ENCODE results near the gene MTMR2. TPM values are rescaled to one million over a fixed set of nuclear protein-coding genes. Genes with fewer than 3 reads are reported as not detected.

Gene MTMR2
- total and polyA plus RNA-seq, 2 of the 13 experiments (the other 11 are each of a cell fraction or from before 2014, with no cell fraction given), result 12.7 to 22.3 TPM

DNA sequence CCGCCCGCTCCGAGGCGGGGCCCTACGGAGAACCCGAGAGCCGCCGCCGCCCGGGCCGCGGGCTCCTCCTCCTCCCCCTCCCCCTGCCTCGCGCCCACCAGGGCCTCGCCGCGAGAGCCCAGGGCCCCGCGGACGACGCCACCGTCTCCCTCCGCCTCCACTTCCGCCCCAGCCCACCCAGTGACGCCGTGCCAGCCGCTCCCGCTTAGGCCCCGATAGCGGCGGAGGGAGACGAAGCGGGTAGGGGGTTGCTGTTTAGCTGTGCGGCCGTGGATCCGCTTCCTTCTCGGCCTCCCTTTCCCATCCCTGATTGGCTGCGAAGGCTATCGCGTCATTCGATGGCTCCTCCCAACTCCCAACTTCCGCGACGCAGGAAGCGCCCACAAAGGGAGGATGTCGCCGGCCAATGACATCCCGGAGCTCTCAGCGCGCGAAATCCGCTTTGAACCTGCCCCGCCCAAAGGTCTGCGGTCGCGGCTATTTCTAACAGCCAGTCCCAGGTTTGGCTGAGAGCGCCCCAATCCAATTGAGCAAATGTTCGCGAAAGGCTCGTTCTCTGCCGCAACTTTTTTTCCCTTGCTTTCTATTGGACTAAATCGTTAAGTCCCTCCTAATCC is 134.3 kb downstream of the MTMR2 start, which contains the start of gene FAM76B (continued):
- TF ChIP-seq FIP1L1 (IDR thresholded peaks at IDR 0.05; ENCODE audit: borderline replicate concordance, insufficient read depth, low read depth, low read length) (peak; percentile 92; the same call in 1 of the 2 replicates), ZBTB21 (CRISPR knock-in tag; IDR thresholded peaks at IDR 0.05) (peak; percentile 97), HMG20B (CRISPR knock-in tag; conservative IDR thresholded peaks at IDR 0.05) (peak; percentile 67), NAIF1 (CRISPR knock-in tag; IDR thresholded peaks at IDR 0.05; ENCODE audit: borderline replicate concordance) (no peak; the same call in 1 of the 2 replicates), HCFC1 (IDR thresholded peaks at IDR 0.05; ENCODE audit: low read depth, low read length) (0 out of 2 replicates have a peak, but pooled peaks have one; percentile 50), PLRG1 (conservative IDR thresholded peaks at IDR 0.05) (no peak), DMAP1 (CRISPR knock-in tag; IDR thresholded peaks at IDR 0.05) (peak; percentile 93), MEIS2 (CRISPR knock-in tag; IDR thresholded peaks at IDR 0.05) (peak; percentile 23; the same call in 1 of the 2 replicates), ZNF816 (CRISPR knock-in tag; IDR thresholded peaks at IDR 0.05; ENCODE audit: borderline replicate concordance) (peak; percentile 81; the same call in 1 of the 2 replicates), ZNF251 (CRISPR knock-in tag; IDR thresholded peaks at IDR 0.05) (no peak), MTF2 (CRISPR knock-in tag; IDR thresholded peaks at IDR 0.05; ENCODE audit: borderline replicate concordance) (no peak), MEIS1 (CRISPR knock-in tag; IDR thresholded peaks at IDR 0.05; ENCODE audit: borderline replicate concordance) (0 out of 2 replicates have a peak, but pooled peaks have one; percentile 38), NCOA5 (CRISPR knock-in tag; IDR thresholded peaks at IDR 0.05) (no peak), RAD21 (CRISPR knock-in tag; IDR thresholded peaks at IDR 0.05) (peak; percentile 27; the same call in 1 of the 2 replicates), SMC3 (IDR thresholded peaks at IDR 0.05; ENCODE audit: low read length) (no peak)
- TF ChIP-seq, protein P1, sequence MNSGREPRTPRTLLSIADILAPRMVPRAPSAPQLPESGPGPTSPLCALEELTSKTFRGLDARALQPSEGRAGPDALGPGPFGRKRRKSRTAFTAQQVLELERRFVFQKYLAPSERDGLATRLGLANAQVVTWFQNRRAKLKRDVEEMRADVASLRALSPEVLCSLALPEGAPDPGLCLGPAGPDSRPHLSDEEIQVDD (CRISPR knock-in tag; IDR thresholded peaks at IDR 0.05; ENCODE audit: borderline replicate concordance), result no peak
- TF ChIP-seq, protein P2, sequence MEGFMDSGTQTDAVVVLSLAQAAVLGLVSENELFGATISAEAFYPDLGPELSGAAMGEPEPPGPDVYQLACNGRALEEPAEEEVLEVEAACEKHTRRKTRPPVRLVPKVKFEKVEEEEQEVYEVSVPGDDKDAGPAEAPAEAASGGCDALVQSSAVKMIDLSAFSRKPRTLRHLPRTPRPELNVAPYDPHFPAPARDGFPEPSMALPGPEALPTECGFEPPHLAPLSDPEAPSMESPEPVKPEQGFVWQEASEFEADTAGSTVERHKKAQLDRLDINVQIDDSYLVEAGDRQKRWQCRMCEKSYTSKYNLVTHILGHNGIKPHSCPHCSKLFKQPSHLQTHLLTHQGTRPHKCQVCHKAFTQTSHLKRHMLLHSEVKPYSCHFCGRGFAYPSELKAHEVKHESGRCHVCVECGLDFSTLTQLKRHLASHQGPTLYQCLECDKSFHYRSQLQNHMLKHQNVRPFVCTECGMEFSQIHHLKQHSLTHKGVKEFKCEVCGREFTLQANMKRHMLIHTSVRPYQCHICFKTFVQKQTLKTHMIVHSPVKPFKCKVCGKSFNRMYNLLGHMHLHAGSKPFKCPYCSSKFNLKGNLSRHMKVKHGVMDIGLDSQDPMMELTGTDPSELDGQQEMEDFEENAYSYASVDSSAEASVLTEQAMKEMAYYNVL (CRISPR knock-in tag; IDR thresholded peaks at IDR 0.05; ENCODE audit: borderline replicate concordance), result peak; percentile 63
- TF ChIP-seq, protein P3, sequence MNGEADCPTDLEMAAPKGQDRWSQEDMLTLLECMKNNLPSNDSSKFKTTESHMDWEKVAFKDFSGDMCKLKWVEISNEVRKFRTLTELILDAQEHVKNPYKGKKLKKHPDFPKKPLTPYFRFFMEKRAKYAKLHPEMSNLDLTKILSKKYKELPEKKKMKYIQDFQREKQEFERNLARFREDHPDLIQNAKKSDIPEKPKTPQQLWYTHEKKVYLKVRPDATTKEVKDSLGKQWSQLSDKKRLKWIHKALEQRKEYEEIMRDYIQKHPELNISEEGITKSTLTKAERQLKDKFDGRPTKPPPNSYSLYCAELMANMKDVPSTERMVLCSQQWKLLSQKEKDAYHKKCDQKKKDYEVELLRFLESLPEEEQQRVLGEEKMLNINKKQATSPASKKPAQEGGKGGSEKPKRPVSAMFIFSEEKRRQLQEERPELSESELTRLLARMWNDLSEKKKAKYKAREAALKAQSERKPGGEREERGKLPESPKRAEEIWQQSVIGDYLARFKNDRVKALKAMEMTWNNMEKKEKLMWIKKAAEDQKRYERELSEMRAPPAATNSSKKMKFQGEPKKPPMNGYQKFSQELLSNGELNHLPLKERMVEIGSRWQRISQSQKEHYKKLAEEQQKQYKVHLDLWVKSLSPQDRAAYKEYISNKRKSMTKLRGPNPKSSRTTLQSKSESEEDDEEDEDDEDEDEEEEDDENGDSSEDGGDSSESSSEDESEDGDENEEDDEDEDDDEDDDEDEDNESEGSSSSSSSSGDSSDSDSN (CRISPR knock-in tag; IDR thresholded peaks at IDR 0.05), result peak; percentile 92; the same call in 1 of the 2 replicates
- TF ChIP-seq, protein P4, sequence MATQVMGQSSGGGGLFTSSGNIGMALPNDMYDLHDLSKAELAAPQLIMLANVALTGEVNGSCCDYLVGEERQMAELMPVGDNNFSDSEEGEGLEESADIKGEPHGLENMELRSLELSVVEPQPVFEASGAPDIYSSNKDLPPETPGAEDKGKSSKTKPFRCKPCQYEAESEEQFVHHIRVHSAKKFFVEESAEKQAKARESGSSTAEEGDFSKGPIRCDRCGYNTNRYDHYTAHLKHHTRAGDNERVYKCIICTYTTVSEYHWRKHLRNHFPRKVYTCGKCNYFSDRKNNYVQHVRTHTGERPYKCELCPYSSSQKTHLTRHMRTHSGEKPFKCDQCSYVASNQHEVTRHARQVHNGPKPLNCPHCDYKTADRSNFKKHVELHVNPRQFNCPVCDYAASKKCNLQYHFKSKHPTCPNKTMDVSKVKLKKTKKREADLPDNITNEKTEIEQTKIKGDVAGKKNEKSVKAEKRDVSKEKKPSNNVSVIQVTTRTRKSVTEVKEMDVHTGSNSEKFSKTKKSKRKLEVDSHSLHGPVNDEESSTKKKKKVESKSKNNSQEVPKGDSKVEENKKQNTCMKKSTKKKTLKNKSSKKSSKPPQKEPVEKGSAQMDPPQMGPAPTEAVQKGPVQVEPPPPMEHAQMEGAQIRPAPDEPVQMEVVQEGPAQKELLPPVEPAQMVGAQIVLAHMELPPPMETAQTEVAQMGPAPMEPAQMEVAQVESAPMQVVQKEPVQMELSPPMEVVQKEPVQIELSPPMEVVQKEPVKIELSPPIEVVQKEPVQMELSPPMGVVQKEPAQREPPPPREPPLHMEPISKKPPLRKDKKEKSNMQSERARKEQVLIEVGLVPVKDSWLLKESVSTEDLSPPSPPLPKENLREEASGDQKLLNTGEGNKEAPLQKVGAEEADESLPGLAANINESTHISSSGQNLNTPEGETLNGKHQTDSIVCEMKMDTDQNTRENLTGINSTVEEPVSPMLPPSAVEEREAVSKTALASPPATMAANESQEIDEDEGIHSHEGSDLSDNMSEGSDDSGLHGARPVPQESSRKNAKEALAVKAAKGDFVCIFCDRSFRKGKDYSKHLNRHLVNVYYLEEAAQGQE (IDR thresholded peaks at IDR 0.05; ENCODE audit: borderline replicate concordance in 1 of 2, low read depth in 1 of 2, low read length in 2 of 2), result no peak; a peak in 1 of 4 replicates

Data from HepG2 (cell line).